ENCODE measurements around the gene BTBD2. TPM values are rescaled to one million over a fixed set of nuclear protein-coding genes. Genes with fewer than 3 reads are reported as not detected.

The BTBD2 gene
- total and polyA plus RNA-seq, 7 donors: 31.9 to 82.8 (median 46.2) TPM

- no peak for DNase-seq
- WGBS, 2 donors: 79 to 80% methylated on average over 9 of the region's 9 CpGs
- no peaks in the 10 kb centered on the region for H3K36me3 ChIP-seq
- no peak overlapping the region for H3K4me3 ChIP-seq
- H3K27me3 ChIP-seq: no peaks in the 10 kb centered on the region
- TF ChIP-seq POLR2A (IDR thresholded peaks at IDR 0.05) (no peak), POLR2AphosphoS5 (IDR thresholded peaks at IDR 0.05) (peak in 2 of 4 donors; percentile 8 to 11)
- peak overlapping the region in 2 of 4 donors; percentile 14 to 48 for H3K27ac ChIP-seq
- H3K4me1 ChIP-seq: peaks cover 0 to 40% (median 27%) of the 10 kb centered on the region in 4 donors
- intact Hi-C loops (cut with DNase I): no loop called here
- H3K9me3 ChIP-seq: no peaks in the 10 kb centered on the region
Measured at GRCh38 chr19:2027361-2027760, 11.8 kb upstream of the BTBD2 start.

DNA sequence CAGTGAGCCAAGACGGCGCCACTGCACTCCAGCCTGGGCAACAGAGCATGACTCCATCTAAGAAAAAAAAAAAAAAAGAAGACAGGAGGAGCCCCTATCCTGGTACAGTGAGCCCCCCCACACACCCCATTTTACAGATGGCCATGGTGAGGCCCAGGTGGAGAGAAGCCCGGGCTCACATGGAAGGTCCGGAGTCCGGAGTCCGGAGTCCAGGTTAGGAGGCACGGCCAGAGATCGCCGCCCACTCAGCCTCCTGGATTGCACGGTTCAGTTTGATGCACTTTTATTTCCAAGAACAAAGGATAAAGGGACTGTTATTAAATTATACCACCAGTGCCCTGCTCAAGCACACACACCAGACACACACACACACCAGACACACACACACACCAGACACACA lies 11.3 kb upstream of the BTBD2 start:
- no peaks in the 10 kb centered on the region for H3K36me3 ChIP-seq
- no peaks in the 10 kb centered on the region for H3K9me3 ChIP-seq
- H3K4me1 ChIP-seq: peaks cover 0 to 35% (median 22%) of the 10 kb centered on the region in 4 donors
- no peak for DNase-seq
- H3K4me3 ChIP-seq: no peak overlapping the region
- H3K27me3 ChIP-seq: no peaks in the 10 kb centered on the region
- intact Hi-C loops (cut with DNase I): no loop called here
- H3K27ac ChIP-seq: no peak overlapping the region
- no peak for TF ChIP-seq CTCF (IDR thresholded peaks at IDR 0.05)
- TF ChIP-seq EP300 (IDR thresholded peaks at IDR 0.05): no peak
- no peak for TF ChIP-seq POLR2A (IDR thresholded peaks at IDR 0.05)
- TF ChIP-seq POLR2AphosphoS5 (IDR thresholded peaks at IDR 0.05): no peak
- 50 to 84% methylated on average over 10 of the region's 10 CpGs for WGBS, 2 donors

- TF ChIP-seq POLR2A (IDR thresholded peaks at IDR 0.05): no peak
- TF ChIP-seq EP300 (IDR thresholded peaks at IDR 0.05): no peak
- TF ChIP-seq POLR2AphosphoS5 (IDR thresholded peaks at IDR 0.05): no peak
- TF ChIP-seq CTCF (IDR thresholded peaks at IDR 0.05): no peak
- H3K9me3 ChIP-seq: no peaks in the 10 kb centered on the region
- no peak for DNase-seq
- H3K4me3 ChIP-seq: no peak overlapping the region
- no peak overlapping the region for H3K27ac ChIP-seq
- intact Hi-C loops (cut with DNase I): no loop called here
- H3K36me3 ChIP-seq: no peaks in the 10 kb centered on the region
- WGBS, 2 donors: 95% methylated on average over 2 of the region's 2 CpGs
- peaks cover 0 to 11% (median 3%) of the 10 kb centered on the region in 4 donors for H3K4me1 ChIP-seq
- H3K27me3 ChIP-seq: no peaks in the 10 kb centered on the region
Measured at GRCh38 chr19:2022289-2022688, 6.8 kb upstream of the BTBD2 start.

DNA sequence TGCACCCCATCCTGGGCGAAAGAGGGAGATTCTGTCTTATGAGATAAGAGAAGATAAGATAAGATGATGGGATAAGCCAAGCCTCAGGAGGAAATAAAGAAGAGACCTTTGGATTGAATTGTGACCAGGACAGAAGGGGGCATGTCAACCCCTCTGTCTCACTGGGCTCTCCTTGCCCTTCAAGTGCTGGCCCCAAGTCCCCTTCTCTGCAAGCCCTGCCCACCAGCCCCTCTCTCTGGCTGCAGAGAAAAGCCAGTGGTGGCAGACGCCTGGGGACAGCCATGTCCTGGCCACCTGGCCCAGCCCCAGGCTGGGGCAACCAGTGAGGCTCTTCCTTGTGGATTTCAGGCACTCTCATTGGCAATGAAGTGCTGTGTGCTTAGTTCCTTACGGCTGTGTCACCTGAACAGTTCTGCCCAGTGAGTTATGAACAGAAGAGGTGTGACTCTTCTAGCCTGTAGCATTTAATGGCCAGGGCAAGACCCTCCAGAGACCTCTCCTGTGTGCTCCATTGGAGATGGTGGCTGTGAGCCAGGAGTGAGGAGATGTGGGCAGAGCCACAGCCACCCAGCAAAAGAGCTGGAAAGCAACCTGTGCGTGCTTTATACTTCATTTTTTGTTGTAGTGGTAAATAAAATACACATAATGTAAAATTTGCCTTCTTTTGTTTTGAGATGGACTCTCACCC lies 6.1 kb upstream of the BTBD2 start:
- Histone ChIP-seq H3K27ac (no peak overlapping the region), H3K4me1 (peaks cover 0 to 11% (median 5%) of the 10 kb centered on the region in 4 donors), H3K4me3 (no peak overlapping the region), H3K36me3 (no peaks in the 10 kb centered on the region), H3K9me3 (no peaks in the 10 kb centered on the region), H3K27me3 (no peaks in the 10 kb centered on the region)
- intact Hi-C loops (cut with DNase I): no loop called here
- no peak for DNase-seq
- WGBS, 2 donors: 47 to 75% methylated on average over 4 of the region's 4 CpGs
- TF ChIP-seq CTCF (IDR thresholded peaks at IDR 0.05): no peak
- no peak for TF ChIP-seq EP300 (IDR thresholded peaks at IDR 0.05)
- no peak for TF ChIP-seq POLR2AphosphoS5 (IDR thresholded peaks at IDR 0.05)
- no peak for TF ChIP-seq POLR2A (IDR thresholded peaks at IDR 0.05)

GRCh38 chr19:2018752-2019151 lies 3.2 kb upstream of the BTBD2 start:
- no peak for TF ChIP-seq POLR2AphosphoS5 (IDR thresholded peaks at IDR 0.05)
- TF ChIP-seq EP300 (IDR thresholded peaks at IDR 0.05): no peak
- TF ChIP-seq POLR2A (IDR thresholded peaks at IDR 0.05): no peak
- no peak for TF ChIP-seq CTCF (IDR thresholded peaks at IDR 0.05)
- Histone ChIP-seq H3K36me3 (no peaks in the 10 kb centered on the region), H3K4me3 (no peak overlapping the region), H3K9me3 (no peaks in the 10 kb centered on the region), H3K4me1 (peaks cover 0 to 31% (median 25%) of the 10 kb centered on the region in 4 donors), H3K27ac (no peak overlapping the region), H3K27me3 (no peaks in the 10 kb centered on the region)
- intact Hi-C loops (cut with DNase I): loop anchor here (1.0 to 5.0 kb wide), 2 partner anchors 51 to 74 kb away; no protein-coding TSS in a partner anchor
- DNase-seq: no peak
- 95 to 96% methylated on average over 13 of the region's 13 CpGs for WGBS, 2 donors

Measured in sigmoid colon (tissue), 7 donors.